Esophagus squamous epithelium (tissue), 4 donors: Measurements from ENCODE around the gene KCNH4.

Experiments
- CTCF ChIP-seq, 6 experiments: fragments of 450-650 bp in 4 of 6; fragments of 200-600 bp in 2 of 6; sonication (generic) in 2 of 6; IDR thresholded peaks; one replicate each; pipeline ENCODE4 v1.5.1; 2016 to 2019; ENCODE audit warnings: antibody characterized with exemption in 6 of 6, mild to moderate bottlenecking in 4 of 6, moderate library complexity in 4 of 6
- POLR2A ChIP-seq, 4 donors: fragments of 450-650 bp; IDR thresholded peaks; one replicate each; pipeline ENCODE4 v1.6.1; 2017; ENCODE audit warnings: antibody characterized with exemption in 4 of 4, mild to moderate bottlenecking in 4 of 4, moderate library complexity in 3 of 4

GRCh38 chr17:42120161-42120769 lies 60.7 kb downstream of the KCNH4 start:
- TF ChIP-seq CTCF (IDR thresholded peaks at IDR 0.05): no peak
- TF ChIP-seq POLR2A (IDR thresholded peaks at IDR 0.05): no peak
